Heart left ventricle (tissue), 16 donors: Measurements from ENCODE around the gene TTLL11. TPM values are rescaled to one million over a fixed set of nuclear protein-coding genes. Genes with fewer than 3 reads are reported as not detected.
"Not testable (repeated sequence)": the region's sequence is repeated elsewhere in the genome, so short reads cannot be mapped to it uniquely, and the experiment has no call there.

Source experiments
- ATAC-seq, 4 donors: fragments of 200-7000 bp; cut with Tn5 transposase; one replicate each; pipeline ENCODE4 v1.9.1; 2020 to 2022; ENCODE audit warnings: moderate library complexity in 4 of 4, mild to moderate bottlenecking in 3 of 4, moderate number of reproducible peaks in 1 of 4
- DNase-seq, 5 donors: peaks; one replicate each; pipeline ENCODE4 v3.0.0-alpha.2; 2020
- H3K27ac ChIP-seq, 12 donors: fragments of 200-600 bp; sonication (generic) in 4 of 12; one replicate each; pipeline versions ENCODE4 v1.5.0 to v1.8.0; 2016 to 2022; ENCODE audit warnings: mild to moderate bottlenecking in 2 of 12
- H3K27me3 ChIP-seq, 9 donors: fragments of 200-600 bp; sonication (generic) in 2 of 9; one replicate each; pipeline versions ENCODE4 v1.5.1 to v1.8.0; 2016 to 2022; ENCODE audit warnings: mild to moderate bottlenecking in 3 of 9
- H3K36me3 ChIP-seq, 9 donors: fragments of 200-600 bp; sonication (generic) in 2 of 9; one replicate each; pipeline versions ENCODE4 v1.5.0 to v1.8.0; 2018 to 2022; ENCODE audit warnings: mild to moderate bottlenecking in 2 of 9
- H3K4me1 ChIP-seq, 12 donors: fragments of 200-600 bp; sonication (generic) in 4 of 12; one replicate each; pipeline versions ENCODE4 v1.5.0 to v1.8.0; 2016 to 2022; ENCODE audit warnings: mild to moderate bottlenecking in 3 of 12
- H3K4me3 ChIP-seq, 12 donors: fragments of 200-600 bp; sonication (generic) in 4 of 12; one replicate each; pipeline versions ENCODE4 v1.5.0 to v1.8.0; 2017 to 2022; ENCODE audit warnings: mild to moderate bottlenecking in 9 of 12, moderate library complexity in 4 of 12
- H3K9me3 ChIP-seq, 12 donors: fragments of 200-600 bp; sonication (generic) in 4 of 12; one replicate each; pipeline versions ENCODE4 v1.5.0 to v1.8.0; 2016 to 2022; ENCODE audit warnings: mild to moderate bottlenecking in 1 of 12
- CTCF ChIP-seq, 12 donors: fragments of 200-600 bp; sonication (generic) in 4 of 12; IDR thresholded peaks; one replicate each; pipeline versions ENCODE4 v1.5.0 to v1.8.0; 2018 to 2022; ENCODE audit warnings: antibody characterized with exemption in 12 of 12, mild to moderate bottlenecking in 5 of 12
- POLR2A ChIP-seq, 2 donors: fragments of 450-650 bp; IDR thresholded peaks; one replicate each; pipeline ENCODE4 v1.6.1; 2017; ENCODE audit warnings: antibody characterized with exemption in 2 of 2, mild to moderate bottlenecking in 2 of 2, moderate library complexity in 2 of 2
- WGBS, 4 donors: extraction: QIAGEN DNeasy Blood & Tissue Kit in 2 of 4; methylation state at CpG; one replicate each; pipeline versions ENCODE4 v1.1.5 to v1.1.7; 2013 to 2018; 5-methylcytosine and 5-hydroxymethylcytosine counted together
- intact Hi-C, 10 donors: fragments of 100-400 bp; cut with DNase I; formaldehyde crosslinking; loops; one replicate each; pipeline versions ENCODE4 v1.11.1 to v1.14.2; 2022
- polyA plus RNA-seq, 2 donors: library from polyadenylated mRNA; stranded (reverse); fragments of 200-250 nt; gene quantifications; one replicate each; pipeline ENCODE4 v1.2.3, GENCODE V29; 2013
- total RNA-seq, 9 donors: library from RNA; depleted of rRNA in 2 of 9; stranded (reverse); fragments of >200 nt in 2 of 9; fragmentation: NEBNext Ultra II Directional in 3 of 9; extraction: Animal tissue kit (Norgen Biotek cat#: 25700) in 3 of 9; gene quantifications; one replicate each; pipeline versions ENCODE4 v1.1.0 to v1.2.4, GENCODE V29; 2016 to 2023
- donor health status: ischemic (EF 13 %, LVEDD 7.1; RV severe dilation, severe dysfunction).
- donor health status: healthy with polysubstance abuse.
- donor health status: DM: no; HTN: yes; CAD: no.
- donor health status: DM: no; HTN: no; CAD: no.
- donor health status: ischemic (EF 25% LVEDD 6.9; RV normal size, moderate dysfunction).
- donor health status: ischemic (EF 25% LVEDD 5.7; RV mildly dilated, moderate dysfunction).
- donor health status: healthy.
- donor health status: DM: yes; HTN: yes; CAD: no.
- donor health status: ischemic (EF 35%, LVEDD 5.7; RV mildly dilated, moderate dysfunction).
- donor health status: nonischemic (EF 11% LVEDD 7.7; RV severe dilation, severe dysfunction).
- donor health status: DM: yes; HTN: yes; CAD: no.
- donor health status: PGD.
- donor health status: ischemic (EF 29% LVEDD 5.4; RV normal size, mild dysfunction).
- donor health status: nonischemic (EF 23%, LVEDD 6.1; RV moderate dilation, normal function).

Gene TTLL11
- total and polyA plus RNA-seq, 11 donors, result 2.7 to 10.9 (median 7.9) TPM

- Histone ChIP-seq H3K4me1 (peaks cover 0 to 23% (median 11%) of the 10 kb centered on the region in 12 donors), H3K36me3 (no peaks in the 10 kb centered on the region), H3K27me3 (no peaks in the 10 kb centered on the region), H3K4me3 (no peak overlapping the region), H3K27ac (no peak overlapping the region), H3K9me3 (peaks cover 0 to 17% (median 0%) of the 10 kb centered on the region in 12 donors)
- ATAC-seq (no peak), DNase-seq (no peak)
- 89 to 91% (median 90%) methylated on average over 5 of the region's 5 CpGs for WGBS, 4 donors
- TF ChIP-seq CTCF (IDR thresholded peaks at IDR 0.05), result no peak
- no peak for TF ChIP-seq POLR2A (IDR thresholded peaks at IDR 0.05)
- intact Hi-C loops, result loop anchor here in 2 of 10 donors (5.0 to 10.0 kb wide), 2 partner anchors 229 to 236 kb away; no protein-coding TSS in a partner anchor
Observed at GRCh38 chr9:121981118-121981883, 111.8 kb downstream of the TTLL11 start.

GRCh38 chr9:121980665-121981064 is 112.4 kb downstream of the TTLL11 start:
- H3K36me3 ChIP-seq, H3K27ac ChIP-seq, ATAC-seq, H3K4me3 ChIP-seq, DNase-seq, H3K27me3 ChIP-seq: not testable (repeated sequence)
- Histone ChIP-seq H3K9me3 (peaks cover 0 to 17% (median 0%) of the 10 kb centered on the region in 12 donors), H3K4me1 (peaks cover 0 to 17% (median 7%) of the 10 kb centered on the region in 12 donors)
- intact Hi-C loops, result loop anchor here in 2 of 10 donors (5.0 to 10.0 kb wide), 2 partner anchors 228 to 236 kb away; no protein-coding TSS in a partner anchor
- 96 to 100% (median 98%) methylated on average over 1 of the region's 1 CpG for WGBS, 4 donors

GRCh38 chr9:121979736-121980135 is 113.4 kb downstream of the TTLL11 start:
- Histone ChIP-seq H3K4me1 (peaks cover 0 to 8% (median 4%) of the 10 kb centered on the region in 12 donors), H3K27me3 (no peaks in the 10 kb centered on the region), H3K36me3 (no peaks in the 10 kb centered on the region), H3K27ac (no peak overlapping the region), H3K9me3 (peaks cover 0 to 17% (median 0%) of the 10 kb centered on the region in 12 donors), H3K4me3 (no peak overlapping the region)
- no peak for ATAC-seq
- 80 to 87% (median 83%) methylated on average over 1 of the region's 1 CpG for WGBS, 4 donors
- TF ChIP-seq CTCF (IDR thresholded peaks at IDR 0.05), result no peak
- DNase-seq, result no peak
- intact Hi-C loops, result loop anchor here in 2 of 10 donors (5.0 to 10.0 kb wide), 2 partner anchors 227 to 235 kb away; no protein-coding TSS in a partner anchor

GRCh38 chr9:121976751-121977150 is 116.4 kb downstream of the TTLL11 start:
- H3K4me1 ChIP-seq, result no peaks in the 10 kb centered on the region
- no peak overlapping the region for H3K4me3 ChIP-seq
- peaks cover 0 to 4% (median 0%) of the 10 kb centered on the region in 9 donors for H3K36me3 ChIP-seq
- intact Hi-C loops, result no loop called here
- WGBS, 4 donors, result 53 to 67% (median 58%) methylated on average over 1 of the region's 1 CpG
- DNase-seq (no peak), ATAC-seq (no peak)
- TF ChIP-seq POLR2A (IDR thresholded peaks at IDR 0.05) (no peak), CTCF (IDR thresholded peaks at IDR 0.05) (no peak)
- H3K27me3 ChIP-seq, result no peaks in the 10 kb centered on the region
- no peak overlapping the region for H3K27ac ChIP-seq
- peaks cover 0 to 13% (median 0%) of the 10 kb centered on the region in 12 donors for H3K9me3 ChIP-seq
